HUES6 (cell line): ENCODE measurements around the gene NOTO.

Experiments
- H3K27ac ChIP-seq: 2 replicates; pipeline ENCODE4 v1.7.0; 2013; ENCODE audit warnings: low read depth, mild to moderate bottlenecking, low read length, inconsistent platforms
- H3K27me3 ChIP-seq: 2 replicates; pipeline ENCODE4 v1.6.1; 2013; ENCODE audit warnings: low read length; ENCODE audit not compliant: control insufficient read depth, insufficient read depth
- H3K36me3 ChIP-seq: 2 replicates; pipeline ENCODE4 v1.6.1; 2013; ENCODE audit warnings: low read length; ENCODE audit not compliant: control insufficient read depth, insufficient read depth
- H3K4me1 ChIP-seq: 2 replicates; pipeline ENCODE4 v1.6.1; 2013; ENCODE audit warnings: low read length; ENCODE audit not compliant: control insufficient read depth, insufficient read depth
- H3K4me3 ChIP-seq: 2 replicates; pipeline ENCODE4 v1.5.1; 2013; ENCODE audit warnings: low read depth, low read length
- H3K9ac ChIP-seq: one replicate; pipeline ENCODE4 v1.6.1; 2013; ENCODE audit warnings: mild to moderate bottlenecking, low read length
- H3K9me3 ChIP-seq: 2 replicates; pipeline ENCODE4 v1.6.1; 2013; ENCODE audit warnings: low read depth, low read length; ENCODE audit not compliant: control insufficient read depth, insufficient read depth

NOTO gene

GRCh38 chr2:73258913-73259215, 56.5 kb downstream of the NOTO start:
- Histone ChIP-seq H3K4me3 (no peak overlapping the region), H3K4me1 (no peaks in the 10 kb centered on the region), H3K9ac (no peak overlapping the region), H3K27me3 (no peaks in the 10 kb centered on the region), H3K27ac (no peak overlapping the region), H3K9me3 (no peaks in the 10 kb centered on the region), H3K36me3 (peaks cover 17% of the 10 kb centered on the region)

- no peaks in the 10 kb centered on the region for H3K4me1 ChIP-seq
- H3K27ac ChIP-seq = no peak overlapping the region
- no peaks in the 10 kb centered on the region for H3K9me3 ChIP-seq
- H3K4me3 ChIP-seq = no peak overlapping the region
- H3K9ac ChIP-seq = no peak overlapping the region
- no peaks in the 10 kb centered on the region for H3K27me3 ChIP-seq
- H3K36me3 ChIP-seq = peaks cover 14% of the 10 kb centered on the region
Measured at GRCh38 chr2:73259276-73259675, 56.9 kb downstream of the NOTO start.

- no peaks in the 10 kb centered on the region for H3K4me1 ChIP-seq
- H3K9ac ChIP-seq = no peak overlapping the region
- no peaks in the 10 kb centered on the region for H3K9me3 ChIP-seq
- peaks cover 10% of the 10 kb centered on the region; the same call in 1 of the 2 replicates for H3K36me3 ChIP-seq
- no peak overlapping the region for H3K27ac ChIP-seq
- H3K4me3 ChIP-seq = no peak overlapping the region
- no peaks in the 10 kb centered on the region for H3K27me3 ChIP-seq
Measured at GRCh38 chr2:73259704-73260337, 57.4 kb downstream of the NOTO start.

- Histone ChIP-seq H3K4me1 (no peaks in the 10 kb centered on the region), H3K27ac (no peak overlapping the region), H3K27me3 (no peaks in the 10 kb centered on the region), H3K9me3 (no peaks in the 10 kb centered on the region), H3K4me3 (no peak overlapping the region), H3K9ac (no peak overlapping the region), H3K36me3 (peaks cover 8% of the 10 kb centered on the region; the same call in 1 of the 2 replicates)
Measured at GRCh38 chr2:73260338-73260984, 58.1 kb downstream of the NOTO start.
